Embryonic facial prominence (tissue), 1 donor: ENCODE measurements around the gene PROCR.
"Not testable (repeated sequence)": the region's sequence is repeated elsewhere in the genome, so short reads cannot be mapped to it uniquely, and the experiment has no call there.

Source experiments
- DNase-seq: peaks from one replicate; pipeline ENCODE4 v3.0.0-alpha.2; 2016; ENCODE audit errors: extremely low spot score

The PROCR gene

GRCh38 chr20:35193031-35193791, 21.3 kb downstream of the PROCR start:
- not testable (repeated sequence) for DNase-seq

- DNase-seq = no peak
Measured at GRCh38 chr20:35196313-35196712, 24.4 kb downstream of the PROCR start.

- DNase-seq = no peak
Measured at GRCh38 chr20:35199740-35200139, 27.9 kb downstream of the PROCR start.

GRCh38 chr20:35200267-35200666, 28.4 kb downstream of the PROCR start:
- no peak for DNase-seq

- DNase-seq = not testable (repeated sequence)
Measured at GRCh38 chr20:35201467-35201866, 29.6 kb downstream of the PROCR start.

- DNase-seq = no peak
Measured at GRCh38 chr20:35206802-35207201, 34.9 kb downstream of the PROCR start.

GRCh38 chr20:35207950-35208611, 36.2 kb downstream of the PROCR start:
- peak; percentile 38 for DNase-seq

GRCh38 chr20:35215066-35215956, 43.4 kb downstream of the PROCR start:
- DNase-seq = no peak

GRCh38 chr20:35216541-35216940, 44.7 kb downstream of the PROCR start:
- DNase-seq = no peak

- DNase-seq = no peak
Measured at GRCh38 chr20:35223941-35224340, 52.1 kb downstream of the PROCR start.

GRCh38 chr20:35224536-35224935, 52.7 kb downstream of the PROCR start:
- no peak for DNase-seq

GRCh38 chr20:35225319-35226125, 53.6 kb downstream of the PROCR start:
- DNase-seq = no peak

GRCh38 chr20:35226126-35226883, 54.4 kb downstream of the PROCR start, which contains the start of gene MMP24:
MMP24 (plus strand) TSS chr20:35226690; CDS start chr20:35226739, 49 bp downstream.
- DNase-seq = no peak
